Left hindlimb (tissue), 1 donor: Measurements from ENCODE around the gene PCDHA6.
"Not testable (repeated sequence)": the region's sequence is repeated elsewhere in the genome, so short reads cannot be mapped to it uniquely, and the experiment has no call there.

Source experiments
- DNase-seq: peaks from one replicate; pipeline ENCODE4 v3.0.0-alpha.2; 2018

Gene PCDHA6

GRCh38 chr5:140822969-140823368, 4.8 kb upstream of the PCDHA6 start:
- not testable (repeated sequence) for DNase-seq

- DNase-seq: no peak
Measured at GRCh38 chr5:140823475-140823874, 4.3 kb upstream of the PCDHA6 start.

- DNase-seq: no peak
Measured at GRCh38 chr5:140828362-140828737, 590 bp downstream of the PCDHA6 start.

- not testable (repeated sequence) for DNase-seq
Measured at GRCh38 chr5:140829511-140830501, 2.0 kb downstream of the PCDHA6 start.

- DNase-seq: no peak
Measured at GRCh38 chr5:140833993-140834392, 6.2 kb downstream of the PCDHA6 start, which contains the start of gene PCDHA7. TSS of gene PCDHA7 (plus strand) at chr5:140834269. CDS start at chr5:140834384, 115 bp downstream.

GRCh38 chr5:140834439-140835008, 6.8 kb downstream of the PCDHA6 start:
- not testable (repeated sequence) for DNase-seq

DNA sequence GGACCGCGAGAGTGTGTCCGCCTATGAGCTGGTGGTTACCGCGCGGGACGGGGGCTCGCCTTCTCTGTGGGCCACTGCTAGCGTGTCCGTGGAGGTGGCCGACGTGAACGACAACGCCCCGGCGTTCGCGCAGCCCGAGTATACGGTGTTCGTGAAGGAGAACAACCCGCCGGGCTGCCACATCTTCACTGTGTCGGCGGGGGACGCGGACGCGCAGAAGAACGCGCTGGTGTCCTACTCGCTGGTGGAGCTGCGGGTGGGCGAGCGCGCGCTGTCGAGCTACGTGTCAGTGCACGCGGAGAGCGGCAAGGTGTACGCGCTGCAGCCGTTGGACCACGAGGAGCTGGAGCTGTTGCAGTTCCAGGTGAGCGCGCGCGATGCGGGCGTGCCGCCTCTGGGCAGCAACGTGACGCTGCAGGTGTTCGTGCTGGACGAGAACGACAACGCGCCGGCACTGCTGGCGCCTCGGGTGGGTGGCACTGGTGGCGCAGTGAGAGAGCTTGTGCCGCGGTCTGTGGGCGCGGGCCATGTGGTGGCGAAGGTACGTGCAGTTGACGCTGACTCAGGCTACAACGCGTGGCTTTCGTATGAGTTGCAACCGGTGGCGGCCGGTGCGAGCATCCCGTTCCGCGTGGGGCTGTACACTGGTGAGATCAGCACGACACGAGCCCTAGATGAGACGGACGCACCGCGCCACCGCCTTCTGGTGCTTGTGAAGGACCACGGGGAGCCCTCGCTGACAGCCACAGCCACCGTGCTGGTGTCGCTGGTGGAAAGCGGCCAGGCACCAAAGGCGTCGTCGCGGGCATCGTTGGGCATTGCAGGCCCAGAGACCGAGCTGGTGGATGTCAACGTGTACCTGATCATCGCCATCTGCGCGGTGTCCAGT, 8.1 kb downstream of the PCDHA6 start:
- DNase-seq: no peak

- DNase-seq: no peak
Measured at GRCh38 chr5:140840978-140841962, 13.5 kb downstream of the PCDHA6 start, which contains the start of gene PCDHA8. TSS of gene PCDHA8 (plus strand) at chr5:140841187. CDS start at chr5:140841322, 135 bp downstream.

GRCh38 chr5:140842798-140843733, 15.3 kb downstream of the PCDHA6 start:
- DNase-seq: no peak

- not testable (repeated sequence) for DNase-seq
Measured at GRCh38 chr5:140848139-140849102, 20.7 kb downstream of the PCDHA6 start, which contains the start of gene PCDHA9. TSS of gene PCDHA9 (plus strand) at chr5:140848382. CDS start at chr5:140848496, 114 bp downstream.

- DNase-seq: not testable (repeated sequence)
Measured at GRCh38 chr5:140849831-140850634, 22.3 kb downstream of the PCDHA6 start.

DNA sequence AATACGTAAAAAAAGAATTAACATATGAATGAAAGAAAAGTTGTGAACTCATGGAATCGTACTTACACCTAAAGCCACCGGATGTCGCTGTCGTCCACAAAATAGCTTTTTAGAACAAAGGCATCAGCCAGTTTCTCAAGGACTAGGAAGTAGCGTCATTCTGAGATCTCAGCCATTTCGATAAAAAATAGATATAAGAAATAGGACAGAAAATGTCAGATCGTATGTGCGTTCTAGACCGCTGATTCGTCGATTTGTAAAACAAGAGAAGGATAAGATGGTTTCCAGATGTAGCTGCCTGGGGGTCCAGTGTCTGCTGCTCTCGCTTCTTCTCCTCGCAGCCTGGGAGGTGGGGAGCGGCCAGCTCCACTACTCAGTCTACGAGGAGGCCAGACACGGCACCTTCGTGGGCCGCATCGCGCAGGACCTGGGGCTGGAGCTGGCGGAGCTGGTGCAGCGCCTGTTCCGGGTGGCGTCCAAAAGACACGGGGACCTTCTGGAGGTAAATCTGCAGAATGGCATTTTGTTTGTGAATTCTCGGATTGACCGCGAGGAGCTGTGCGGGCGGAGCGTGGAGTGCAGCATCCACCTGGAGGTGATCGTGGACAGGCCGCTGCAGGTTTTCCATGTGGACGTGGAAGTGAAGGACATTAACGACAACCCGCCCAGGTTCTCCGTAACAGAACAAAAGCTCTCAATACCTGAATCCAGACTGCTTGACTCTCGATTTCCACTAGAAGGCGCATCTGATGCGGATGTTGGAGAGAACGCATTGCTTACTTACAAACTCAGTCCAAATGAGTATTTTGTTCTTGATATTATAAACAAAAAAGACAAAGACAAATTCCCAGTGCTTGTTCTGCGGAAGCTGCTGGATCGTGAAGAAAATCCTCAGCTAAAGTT, 28.3 kb downstream of the PCDHA6 start, which contains the start of gene PCDHA10:
TSS of gene PCDHA10 (plus strand) at position 126 of the 903 bp plus-strand sequence. CDS start at position 278, 152 bp downstream.
- no peak for DNase-seq

DNA sequence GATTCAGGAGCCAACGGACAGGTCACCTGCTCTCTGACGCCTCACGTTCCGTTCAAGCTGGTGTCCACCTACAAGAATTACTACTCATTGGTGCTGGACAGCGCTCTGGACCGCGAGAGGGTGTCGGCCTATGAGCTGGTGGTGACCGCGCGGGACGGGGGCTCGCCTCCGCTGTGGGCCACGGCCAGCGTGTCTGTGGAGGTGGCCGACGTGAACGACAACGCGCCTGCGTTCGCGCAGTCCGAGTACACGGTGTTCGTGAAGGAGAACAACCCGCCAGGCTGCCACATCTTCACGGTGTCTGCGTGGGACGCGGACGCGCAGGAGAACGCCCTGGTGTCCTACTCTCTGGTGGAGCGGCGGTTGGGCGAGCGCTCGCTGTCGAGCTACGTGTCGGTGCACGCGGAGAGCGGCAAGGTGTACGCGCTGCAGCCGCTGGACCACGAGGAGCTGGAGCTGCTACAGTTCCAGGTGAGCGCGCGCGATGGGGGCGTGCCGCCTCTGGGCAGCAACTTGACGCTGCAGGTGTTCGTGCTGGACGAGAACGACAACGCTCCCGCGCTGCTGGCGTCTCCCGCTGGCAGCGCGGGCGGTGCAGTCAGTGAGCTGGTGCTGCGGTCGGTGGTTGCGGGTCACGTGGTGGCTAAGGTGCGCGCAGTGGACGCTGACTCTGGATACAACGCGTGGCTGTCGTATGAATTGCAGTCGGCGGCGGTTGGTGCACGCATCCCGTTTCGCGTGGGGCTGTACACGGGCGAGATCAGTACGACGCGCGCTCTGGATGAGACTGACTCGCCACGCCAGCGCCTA, 29.6 kb downstream of the PCDHA6 start:
- DNase-seq: no peak

DNA sequence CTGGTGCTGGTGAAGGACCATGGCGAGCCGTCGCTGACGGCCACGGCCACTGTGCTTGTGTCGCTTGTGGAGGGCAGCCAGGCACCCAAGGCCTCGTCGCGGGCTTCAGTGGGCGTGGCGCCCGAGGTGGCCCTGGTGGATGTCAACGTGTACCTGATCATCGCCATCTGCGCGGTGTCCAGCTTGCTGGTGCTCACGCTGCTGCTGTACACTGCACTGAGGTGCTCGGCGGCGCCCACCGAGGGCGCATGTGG, 30.2 kb downstream of the PCDHA6 start:
- no peak for DNase-seq

DNA sequence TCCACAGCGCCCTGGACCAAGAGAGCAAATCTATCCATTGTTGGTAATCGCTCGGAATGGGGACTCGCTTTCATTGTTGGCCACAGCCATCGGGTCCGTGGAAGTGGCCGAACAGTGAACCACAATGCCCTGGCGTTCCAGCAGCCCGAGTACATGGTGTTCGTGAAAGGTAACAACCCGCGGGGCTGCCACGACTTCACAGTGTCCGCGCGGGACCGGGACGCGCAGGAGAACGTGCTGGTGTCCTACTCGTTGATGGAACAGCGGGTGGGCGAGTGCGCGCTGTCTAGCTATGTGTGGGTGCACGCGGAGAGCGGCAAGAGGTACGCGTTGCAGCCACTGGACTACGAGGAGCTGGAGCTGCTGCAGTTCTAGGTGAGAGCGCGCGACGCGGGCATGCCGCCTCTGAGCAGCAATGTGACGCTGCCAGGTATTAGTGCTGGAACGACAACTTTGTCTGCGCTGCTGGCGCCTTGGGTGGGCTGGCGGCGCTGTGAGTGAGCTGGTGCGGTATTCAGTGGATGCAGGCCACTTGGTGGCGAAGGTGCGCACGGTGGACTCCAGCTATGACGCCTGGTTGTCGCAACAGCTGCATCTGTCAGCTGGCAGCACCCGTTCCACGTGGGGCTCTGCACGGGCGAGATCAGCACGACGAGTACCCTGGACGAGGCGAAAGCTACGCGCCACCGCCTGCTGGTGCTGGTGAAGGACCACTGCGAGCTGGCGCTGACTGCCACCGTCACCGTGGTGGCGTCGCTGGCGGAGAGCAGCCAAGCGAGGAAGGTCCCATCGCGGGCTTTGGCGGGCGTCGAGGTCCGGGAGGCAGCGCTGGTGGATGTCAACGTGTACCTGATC, 34.9 kb downstream of the PCDHA6 start:
- DNase-seq: no peak
